Mesodermal cell (in vitro differentiated cells): ENCODE data around the gene CHRDL2.

ENCODE experiments used
- H3K27ac ChIP-seq: 2 replicates; pipeline ENCODE4 v1.7.0; 2013; ENCODE audit warnings: mild to moderate bottlenecking, low read depth, low read length, moderate library complexity; ENCODE audit not compliant: severe bottlenecking
- H3K36me3 ChIP-seq: 2 replicates; pipeline ENCODE4 v1.7.1; 2013; ENCODE audit warnings: mild to moderate bottlenecking, low read length, moderate library complexity; ENCODE audit not compliant: control insufficient read depth, insufficient read depth
- H3K4me1 ChIP-seq: one replicate; pipeline ENCODE4 v1.7.1; 2013; ENCODE audit warnings: mild to moderate bottlenecking, low read length; ENCODE audit not compliant: insufficient read depth, control insufficient read depth, poor library complexity, severe bottlenecking
- H3K4me3 ChIP-seq: 2 replicates; pipeline ENCODE4 v1.7.0; 2013; ENCODE audit warnings: low read length, control low read depth, mild to moderate bottlenecking; ENCODE audit not compliant: insufficient read depth, poor library complexity, severe bottlenecking; ENCODE audit errors: extremely low read depth
- H3K9me3 ChIP-seq: 2 replicates; pipeline ENCODE4 v1.7.1; 2013; ENCODE audit warnings: mild to moderate bottlenecking, low read length, moderate library complexity; ENCODE audit not compliant: control insufficient read depth
- WGBS, 2 experiments: methylation state at CpG; one replicate each; pipeline ENCODE4 v1.1.5; 2013; ENCODE audit warnings: missing lambda C conversion rate in 2 of 2; ENCODE audit not compliant: insufficient coverage in 2 of 2; 5-methylcytosine and 5-hydroxymethylcytosine counted together

CHRDL2 gene

DNA sequence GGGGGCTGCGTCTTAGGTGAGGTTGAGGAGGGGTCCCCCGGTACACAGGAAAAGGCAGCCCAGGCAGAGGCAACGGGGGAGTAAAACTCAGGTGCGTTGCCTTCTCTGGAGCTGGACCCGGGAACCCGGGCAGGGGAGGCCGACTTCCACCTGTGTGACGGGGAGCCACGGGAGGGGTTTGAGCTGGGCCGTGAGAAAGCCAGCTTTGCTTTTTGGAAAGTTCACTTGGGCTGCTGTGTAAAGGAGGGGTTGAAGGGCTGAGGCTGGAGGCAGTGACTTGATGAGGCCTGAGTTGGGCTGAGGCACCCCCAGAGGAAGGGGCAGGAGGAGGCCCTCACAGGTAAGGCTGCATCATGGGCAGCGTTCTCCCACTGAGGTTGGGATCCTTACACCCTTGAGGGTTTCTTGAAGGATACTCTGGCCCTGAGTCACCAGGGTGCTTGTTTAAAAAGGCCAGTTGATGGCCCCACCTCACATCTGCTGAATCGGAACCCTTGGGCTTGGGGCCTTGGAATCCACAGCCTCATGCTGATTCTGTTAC, 47.2 kb downstream of the CHRDL2 start:
- peaks cover 7% of the 10 kb centered on the region for H3K9me3 ChIP-seq
- no peak overlapping the region for H3K4me3 ChIP-seq
- no peaks in the 10 kb centered on the region for H3K4me1 ChIP-seq
- WGBS, 2 experiments = 80 to 92% methylated on average over 12 of the region's 12 CpGs
- H3K27ac ChIP-seq = no peak overlapping the region
- H3K36me3 ChIP-seq = no peaks in the 10 kb centered on the region

DNA sequence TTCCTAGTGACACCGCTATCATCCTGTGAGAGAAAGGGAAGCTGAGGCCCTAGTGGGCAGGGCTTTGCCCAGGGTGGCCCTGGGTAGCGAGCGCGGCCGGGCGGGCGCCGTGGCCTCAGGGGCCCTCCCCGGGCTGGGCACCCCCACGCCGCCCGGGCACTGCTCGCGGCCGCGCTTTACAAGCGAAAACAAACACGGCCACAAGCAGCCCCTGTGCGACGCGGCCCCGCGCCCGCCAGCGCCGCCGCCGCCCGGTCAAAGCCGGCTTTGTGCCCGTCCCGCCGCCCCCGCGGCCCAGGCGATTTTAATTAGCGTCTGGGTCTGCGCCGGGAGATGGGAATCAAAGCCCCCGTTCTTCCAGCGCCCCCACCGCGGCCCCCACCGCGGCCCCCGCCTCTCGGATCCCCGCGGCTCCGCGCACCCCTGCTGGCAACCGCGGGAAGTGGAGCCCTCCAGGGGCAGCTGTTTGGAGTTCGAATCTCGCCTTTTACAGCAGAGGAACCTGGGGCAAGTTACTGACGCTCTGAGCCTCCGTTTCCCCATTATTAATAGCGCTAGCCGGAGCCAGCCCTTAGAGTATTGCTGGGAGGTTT, 47.9 kb downstream of the CHRDL2 start:
- H3K4me3 ChIP-seq = peak overlapping the region; percentile 35
- peaks cover 7% of the 10 kb centered on the region for H3K9me3 ChIP-seq
- WGBS, 2 experiments = 24 to 25% methylated on average over 47 to 51 of the region's 59 CpGs
- H3K27ac ChIP-seq = no peak overlapping the region
- H3K4me1 ChIP-seq = no peaks in the 10 kb centered on the region
- H3K36me3 ChIP-seq = no peaks in the 10 kb centered on the region

DNA sequence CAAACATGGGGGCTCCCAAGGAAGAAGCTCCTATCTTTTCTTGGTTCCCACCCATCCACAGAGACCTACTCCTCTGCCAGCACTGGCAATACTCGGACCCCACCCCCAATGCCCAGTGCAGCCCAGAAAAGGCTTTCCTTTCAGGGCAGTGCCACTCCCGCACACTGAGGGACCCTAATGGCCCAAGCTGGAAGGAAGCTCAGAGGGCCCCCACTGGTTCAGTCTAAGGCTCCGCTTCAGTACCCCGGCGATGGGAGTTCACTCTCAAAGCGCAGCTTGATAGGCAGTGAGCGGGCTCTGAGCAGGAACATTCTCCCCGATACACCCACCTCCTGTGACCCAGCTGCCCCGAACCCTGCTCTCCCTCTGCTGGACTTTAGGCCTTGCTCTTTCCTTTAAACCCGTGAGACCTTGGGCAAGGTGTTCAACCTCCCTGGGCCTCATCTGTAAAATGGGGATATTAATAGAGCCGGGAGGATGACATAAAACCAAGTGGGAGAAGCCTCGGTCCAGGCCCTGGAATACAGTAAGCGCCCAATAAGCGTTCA, 48.4 kb downstream of the CHRDL2 start:
- Histone ChIP-seq H3K36me3 (no peaks in the 10 kb centered on the region), H3K27ac (no peak overlapping the region), H3K4me3 (peak overlapping the region; percentile 35), H3K9me3 (peaks cover 7% of the 10 kb centered on the region), H3K4me1 (no peaks in the 10 kb centered on the region)
- WGBS, 2 experiments = 88 to 93% methylated on average over 13 to 14 of the region's 14 CpGs

DNA sequence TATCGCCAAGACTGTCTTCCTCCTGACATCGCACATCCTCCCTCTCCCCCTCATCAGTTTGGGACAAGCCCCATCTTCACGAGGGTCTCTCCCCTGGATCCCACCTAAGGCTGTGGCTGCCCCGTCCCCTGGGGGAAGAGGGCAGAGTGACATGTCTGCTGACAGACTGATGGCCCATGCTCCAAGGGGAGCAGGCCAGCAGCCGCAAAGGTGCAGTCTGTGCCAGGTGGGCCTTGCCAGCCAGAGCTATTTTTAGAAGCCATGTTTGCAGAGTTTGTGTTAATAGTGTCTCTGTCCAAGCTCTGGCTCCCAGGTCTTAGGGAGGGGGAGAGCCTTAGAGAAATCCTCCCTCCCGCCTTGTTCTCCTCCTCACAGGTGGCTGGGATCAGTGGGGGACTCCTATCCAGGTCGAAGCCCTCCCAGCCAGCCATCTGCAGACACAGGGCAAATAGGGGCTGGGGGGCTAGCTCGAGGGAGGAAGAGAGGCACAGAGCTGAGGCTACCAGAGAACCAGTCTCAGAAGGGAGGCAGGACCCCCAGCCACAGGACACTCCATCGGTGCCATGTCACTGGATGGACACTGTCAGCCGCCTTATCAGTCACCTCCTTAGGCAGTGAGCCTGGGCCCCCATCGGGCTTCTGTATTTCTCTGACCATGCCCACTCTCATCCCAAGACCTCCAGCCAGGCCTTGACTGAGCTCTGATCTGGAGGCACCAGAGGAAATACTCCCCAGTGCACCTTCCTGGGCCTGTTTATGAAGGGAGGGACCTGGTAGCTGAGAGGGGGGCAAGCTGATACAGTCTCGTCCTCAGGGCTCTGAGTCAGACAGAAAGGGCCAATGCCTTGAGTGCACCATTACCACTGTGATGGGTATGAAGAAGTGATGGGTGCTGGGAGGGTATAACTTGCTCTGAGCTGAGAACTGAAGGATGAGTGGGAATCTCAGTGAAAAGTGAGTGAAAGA, 49.3 kb downstream of the CHRDL2 start:
- H3K27ac ChIP-seq = no peak overlapping the region
- no peaks in the 10 kb centered on the region for H3K36me3 ChIP-seq
- no peaks in the 10 kb centered on the region for H3K4me1 ChIP-seq
- WGBS, 2 experiments = 85 to 88% methylated on average over 6 to 7 of the region's 12 CpGs
- H3K9me3 ChIP-seq = peaks cover 7% of the 10 kb centered on the region
- H3K4me3 ChIP-seq = no peak overlapping the region

DNA sequence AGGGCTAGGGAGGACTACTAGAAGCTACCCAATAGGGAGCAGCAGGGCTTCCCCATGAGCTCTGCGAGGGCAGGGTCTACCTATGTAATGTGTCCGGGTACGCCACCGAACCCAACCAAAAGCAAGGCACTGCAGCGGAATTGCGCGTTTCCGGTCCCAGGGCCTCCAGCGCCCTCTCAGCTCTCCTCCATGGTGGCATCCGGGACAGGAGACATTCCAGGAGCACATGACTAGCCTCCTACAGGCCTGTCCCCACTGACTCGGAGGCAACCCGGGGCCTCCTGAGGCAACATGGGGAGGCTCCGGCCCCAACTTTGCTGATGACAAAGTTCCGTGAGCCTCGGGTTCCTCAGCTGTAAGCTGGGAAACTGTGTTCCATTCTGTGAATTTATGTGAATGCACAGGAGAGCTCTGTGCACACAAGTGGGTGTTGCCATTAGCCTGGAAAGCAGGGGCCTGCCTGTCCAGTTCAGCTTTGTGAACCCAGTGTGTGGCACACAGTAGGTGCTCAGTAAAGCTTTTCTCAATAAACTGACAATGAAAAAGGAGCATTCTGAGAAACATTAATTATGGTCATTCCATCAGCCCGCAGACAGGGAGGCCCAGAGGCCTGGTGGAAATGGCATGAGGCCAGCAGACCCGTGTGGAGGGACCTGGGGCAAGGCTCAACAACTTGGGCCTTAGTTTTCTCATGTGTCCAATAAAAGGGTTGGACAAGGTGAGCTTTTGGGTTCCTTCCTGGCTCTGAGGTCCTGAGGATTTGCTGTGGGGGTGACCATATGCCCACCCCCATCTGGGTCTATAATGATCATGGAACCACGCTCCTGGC, 50.3 kb downstream of the CHRDL2 start:
- Histone ChIP-seq H3K27ac (no peak overlapping the region), H3K36me3 (no peaks in the 10 kb centered on the region), H3K9me3 (peaks cover 3% of the 10 kb centered on the region), H3K4me1 (no peaks in the 10 kb centered on the region), H3K4me3 (no peak overlapping the region)
- WGBS, 2 experiments = 96 to 97% methylated on average over 18 of the region's 18 CpGs

DNA sequence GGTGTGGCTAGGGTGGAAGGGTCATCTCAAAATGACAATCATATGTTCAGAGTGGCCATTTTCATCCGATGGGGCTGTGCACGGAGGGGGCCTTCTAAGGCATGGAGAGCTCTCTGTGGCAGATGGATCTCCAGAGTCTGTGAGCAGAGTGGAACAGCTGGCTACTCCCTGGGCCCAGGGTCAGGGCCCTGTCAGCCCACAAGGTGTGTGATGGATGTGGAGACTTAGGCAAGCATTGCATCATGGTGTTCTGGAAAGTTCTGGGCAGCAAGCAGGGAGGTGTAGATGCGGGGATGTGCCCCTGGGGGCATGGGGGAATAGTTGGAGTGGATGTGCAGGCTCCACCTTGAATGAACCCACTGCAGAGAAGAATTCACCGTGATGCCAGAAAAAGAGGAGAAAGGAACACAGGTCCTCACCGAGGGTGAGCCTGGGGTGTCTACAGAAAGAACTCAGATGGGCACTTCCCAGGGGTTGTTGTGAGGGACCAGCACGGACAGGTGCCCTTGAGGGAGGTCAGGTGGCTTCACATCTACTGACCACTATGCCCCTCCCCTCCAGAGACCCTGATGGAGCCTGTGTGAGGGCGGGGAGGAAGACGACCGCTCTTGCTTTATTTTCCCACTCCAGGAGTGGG, 51.1 kb downstream of the CHRDL2 start:
- H3K27ac ChIP-seq = no peak overlapping the region
- H3K4me1 ChIP-seq = no peaks in the 10 kb centered on the region
- no peak overlapping the region for H3K4me3 ChIP-seq
- 96% methylated on average over 4 to 6 of the region's 9 CpGs for WGBS, 2 experiments
- H3K9me3 ChIP-seq = no peaks in the 10 kb centered on the region
- H3K36me3 ChIP-seq = no peaks in the 10 kb centered on the region

DNA sequence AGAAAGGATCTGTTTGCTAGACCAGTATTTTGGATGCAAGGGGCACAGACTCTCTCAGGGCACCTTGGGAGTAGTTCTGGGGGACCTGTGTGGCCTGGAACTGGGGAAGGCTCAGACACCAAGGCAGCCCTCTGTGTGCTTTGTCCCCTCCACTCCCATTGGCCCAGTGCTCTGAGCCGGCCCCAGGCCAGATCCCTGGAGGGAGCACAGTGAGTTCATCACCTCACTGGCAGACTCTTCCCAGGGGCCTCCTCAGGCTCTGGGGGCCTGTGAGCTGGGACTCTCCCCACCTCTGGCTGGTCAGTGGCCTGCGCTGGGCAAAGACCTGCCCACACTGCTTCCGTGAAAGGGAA, 51.7 kb downstream of the CHRDL2 start:
- Histone ChIP-seq H3K36me3 (no peaks in the 10 kb centered on the region), H3K27ac (no peak overlapping the region), H3K4me1 (no peaks in the 10 kb centered on the region), H3K4me3 (no peak overlapping the region), H3K9me3 (peaks cover 4% of the 10 kb centered on the region)
- WGBS, 2 experiments = 75 to 94% methylated on average over 1 to 3 of the region's 3 CpGs

DNA sequence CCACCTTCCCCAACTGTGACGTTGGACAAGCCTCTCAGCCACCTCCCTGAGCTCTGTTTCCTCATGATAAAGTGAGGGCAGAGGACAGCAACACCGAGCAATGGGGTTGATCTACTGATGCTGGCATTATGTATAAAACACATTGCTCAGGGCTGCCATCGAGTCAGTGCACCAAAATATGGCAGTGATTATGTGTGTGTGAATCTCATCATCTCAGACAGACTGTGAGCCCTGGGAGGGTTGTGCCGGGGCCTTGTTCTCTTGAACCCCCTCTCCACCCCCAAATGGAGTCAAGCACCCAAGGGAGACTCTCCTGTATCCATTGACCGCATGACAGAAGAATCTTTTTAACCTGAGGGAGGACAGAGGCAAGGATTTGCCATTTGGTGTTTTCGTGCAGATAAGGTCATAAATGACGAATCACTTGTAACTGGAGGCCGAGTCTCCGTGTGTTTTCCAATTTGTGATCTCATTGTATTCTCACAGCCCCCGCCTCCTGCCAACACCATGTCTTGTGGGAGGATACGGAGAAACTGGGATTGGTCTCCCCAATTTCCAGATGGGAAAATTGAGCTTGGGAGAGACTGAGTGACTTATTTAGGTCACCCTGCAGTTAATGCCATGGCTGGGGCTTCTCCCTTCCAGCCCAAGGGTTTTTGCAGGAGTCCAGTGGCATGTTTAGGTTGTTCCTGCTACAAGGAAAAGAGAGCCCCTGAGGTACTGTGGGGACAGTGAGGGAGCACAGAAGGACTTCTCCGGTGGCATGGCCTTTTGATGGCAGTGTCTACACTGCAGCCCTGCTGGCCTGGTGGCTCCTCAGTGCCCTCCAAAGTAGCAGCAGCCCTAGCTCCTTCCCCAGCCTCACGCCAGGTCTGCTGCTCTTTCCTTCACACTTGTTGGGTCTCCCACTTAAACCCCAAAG, 52.4 kb downstream of the CHRDL2 start:
- no peaks in the 10 kb centered on the region for H3K36me3 ChIP-seq
- no peak overlapping the region for H3K27ac ChIP-seq
- WGBS, 2 experiments = 92 to 95% methylated on average over 8 to 9 of the region's 13 CpGs
- H3K9me3 ChIP-seq = peaks cover 5% of the 10 kb centered on the region
- H3K4me3 ChIP-seq = no peak overlapping the region
- H3K4me1 ChIP-seq = no peaks in the 10 kb centered on the region

DNA sequence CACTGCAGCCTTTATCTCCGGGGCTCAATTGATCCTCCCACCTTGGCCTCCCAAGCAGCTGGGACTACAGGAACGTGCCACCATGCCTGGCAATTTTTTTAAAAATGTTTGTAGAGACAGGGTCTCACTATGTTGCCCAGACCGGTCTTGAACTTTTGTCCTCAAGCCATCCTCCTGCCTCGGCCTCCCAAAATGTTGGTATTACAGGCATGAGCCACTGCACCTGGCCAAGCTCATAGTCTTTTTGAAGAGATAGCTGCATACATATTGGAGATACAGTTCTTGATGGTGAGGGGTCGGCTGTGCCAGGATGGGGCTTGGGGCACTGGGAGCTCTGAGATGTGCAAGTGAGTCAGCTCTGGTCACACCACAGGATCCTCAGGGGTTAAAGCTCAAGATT, 53.2 kb downstream of the CHRDL2 start:
- peaks cover 5% of the 10 kb centered on the region for H3K9me3 ChIP-seq
- H3K4me3 ChIP-seq = no peak overlapping the region
- H3K27ac ChIP-seq = no peak overlapping the region
- no peaks in the 10 kb centered on the region for H3K36me3 ChIP-seq
- no peaks in the 10 kb centered on the region for H3K4me1 ChIP-seq
- 87 to 94% methylated on average over 5 of the region's 5 CpGs for WGBS, 2 experiments
